ENCODE data around the gene ACKR3. TPM values are rescaled to one million over a fixed set of nuclear protein-coding genes. Genes with fewer than 3 reads are reported as not detected.

ACKR3 gene
- total RNA-seq, 4 donors from 2014 or later = 24.9 to 52.9 (median 51.0) TPM

DNA sequence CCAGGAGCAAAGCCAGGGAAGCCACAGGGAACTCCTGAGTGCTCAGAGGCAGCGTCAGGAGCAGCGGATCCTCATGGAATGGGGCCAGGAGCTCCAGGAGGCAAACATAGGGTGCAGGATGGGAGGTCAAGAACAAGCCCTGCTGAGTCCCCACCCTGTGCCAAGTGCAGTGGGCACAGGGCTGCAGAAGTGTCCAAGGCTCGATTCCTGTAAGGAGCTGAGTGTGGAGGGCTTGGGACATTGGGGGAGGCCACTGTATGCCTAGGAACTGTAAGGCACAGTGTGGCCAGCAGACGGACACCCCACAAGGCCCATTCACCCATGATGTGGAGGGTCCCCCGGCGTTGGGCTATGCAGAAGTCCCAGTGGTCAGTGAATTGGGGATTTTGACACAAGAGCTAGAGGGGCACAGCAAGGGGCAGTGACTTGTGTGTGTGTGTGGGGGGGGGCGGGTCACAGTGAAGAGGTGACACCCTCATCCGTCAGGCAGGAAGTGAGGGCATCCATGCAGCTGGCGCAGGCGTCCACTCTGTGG, 55.6 kb downstream of the ACKR3 start:
- H3K4me3 ChIP-seq = no peak overlapping the region
- no peak for DNase-seq (ENCODE audit: extremely low spot score)
- no peaks in the 10 kb centered on the region for H3K27me3 ChIP-seq
- H3K9me3 ChIP-seq = no peaks in the 10 kb centered on the region
- peaks cover 3 to 5% (median 5%) of the 10 kb centered on the region in 4 donors for H3K4me1 ChIP-seq
- intact Hi-C loops (cut with DNase I) = no loop called here
- TF ChIP-seq POLR2AphosphoS5 (IDR thresholded peaks at IDR 0.05) = no peak
- TF ChIP-seq EP300 (IDR thresholded peaks at IDR 0.05) = no peak
- TF ChIP-seq, protein P1, sequence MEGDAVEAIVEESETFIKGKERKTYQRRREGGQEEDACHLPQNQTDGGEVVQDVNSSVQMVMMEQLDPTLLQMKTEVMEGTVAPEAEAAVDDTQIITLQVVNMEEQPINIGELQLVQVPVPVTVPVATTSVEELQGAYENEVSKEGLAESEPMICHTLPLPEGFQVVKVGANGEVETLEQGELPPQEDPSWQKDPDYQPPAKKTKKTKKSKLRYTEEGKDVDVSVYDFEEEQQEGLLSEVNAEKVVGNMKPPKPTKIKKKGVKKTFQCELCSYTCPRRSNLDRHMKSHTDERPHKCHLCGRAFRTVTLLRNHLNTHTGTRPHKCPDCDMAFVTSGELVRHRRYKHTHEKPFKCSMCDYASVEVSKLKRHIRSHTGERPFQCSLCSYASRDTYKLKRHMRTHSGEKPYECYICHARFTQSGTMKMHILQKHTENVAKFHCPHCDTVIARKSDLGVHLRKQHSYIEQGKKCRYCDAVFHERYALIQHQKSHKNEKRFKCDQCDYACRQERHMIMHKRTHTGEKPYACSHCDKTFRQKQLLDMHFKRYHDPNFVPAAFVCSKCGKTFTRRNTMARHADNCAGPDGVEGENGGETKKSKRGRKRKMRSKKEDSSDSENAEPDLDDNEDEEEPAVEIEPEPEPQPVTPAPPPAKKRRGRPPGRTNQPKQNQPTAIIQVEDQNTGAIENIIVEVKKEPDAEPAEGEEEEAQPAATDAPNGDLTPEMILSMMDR (IDR thresholded peaks at IDR 0.05) = no peak
- no peak for TF ChIP-seq POLR2A (IDR thresholded peaks at IDR 0.05; ENCODE audit: low read depth)
- WGBS = 93% methylated on average over 10 of the region's 10 CpGs
- no peak overlapping the region for H3K27ac ChIP-seq (replicated peaks in 1 of 4)
- no peaks in the 10 kb centered on the region for H3K36me3 ChIP-seq

GRCh38 chr2:236626391-236627150, 56.9 kb downstream of the ACKR3 start:
- WGBS = 85% methylated on average over 14 of the region's 20 CpGs
- Histone ChIP-seq H3K9me3 (no peaks in the 10 kb centered on the region), H3K4me1 (peaks cover 7 to 17% (median 14%) of the 10 kb centered on the region in 4 donors), H3K27ac (replicated peaks in 1 of 4) (no peak overlapping the region), H3K27me3 (no peaks in the 10 kb centered on the region), H3K36me3 (no peaks in the 10 kb centered on the region), H3K4me3 (no peak overlapping the region)
- no peak for DNase-seq (ENCODE audit: extremely low spot score)
- TF ChIP-seq EP300 (IDR thresholded peaks at IDR 0.05) = no peak
- TF ChIP-seq, protein P1 (IDR thresholded peaks at IDR 0.05) = no peak
- intact Hi-C loops (cut with DNase I) = no loop called here

DNA sequence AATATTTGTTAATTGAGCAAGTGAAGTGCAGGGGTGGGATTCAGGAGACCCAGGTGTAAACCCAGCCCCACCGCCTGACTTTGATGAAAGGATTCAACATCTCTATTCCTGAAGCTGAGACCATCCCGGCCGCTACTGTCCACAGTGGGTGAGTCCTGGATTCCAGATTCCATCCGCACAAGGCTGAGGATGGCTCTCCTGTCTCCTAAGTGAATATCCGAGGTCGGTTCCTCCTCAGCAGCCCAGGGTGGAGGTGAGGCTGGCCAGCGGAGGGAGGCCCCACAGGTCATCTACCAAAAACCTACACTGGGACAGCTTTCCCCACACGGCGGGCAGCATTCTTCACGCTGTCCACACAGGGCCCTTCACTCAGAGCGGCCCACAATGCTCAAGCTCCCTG, 57.6 kb downstream of the ACKR3 start:
- no peak for DNase-seq (ENCODE audit: extremely low spot score)
- no peak overlapping the region for H3K27ac ChIP-seq (replicated peaks in 1 of 4)
- no peak for TF ChIP-seq EP300 (IDR thresholded peaks at IDR 0.05)
- TF ChIP-seq POLR2A (IDR thresholded peaks at IDR 0.05; ENCODE audit: low read depth) = no peak
- TF ChIP-seq, protein P1 (IDR thresholded peaks at IDR 0.05) = no peak
- no peak for TF ChIP-seq POLR2AphosphoS5 (IDR thresholded peaks at IDR 0.05)

GRCh38 chr2:236627841-236628240, 58.2 kb downstream of the ACKR3 start:
- TF ChIP-seq EP300 (IDR thresholded peaks at IDR 0.05) (no peak), POLR2A (IDR thresholded peaks at IDR 0.05; ENCODE audit: low read depth) (no peak), POLR2AphosphoS5 (IDR thresholded peaks at IDR 0.05) (no peak)
- TF ChIP-seq, protein P1 (IDR thresholded peaks at IDR 0.05) = no peak
- Histone ChIP-seq H3K27me3 (no peaks in the 10 kb centered on the region), H3K36me3 (no peaks in the 10 kb centered on the region), H3K4me1 (peaks cover 7 to 23% (median 18%) of the 10 kb centered on the region in 4 donors), H3K27ac (replicated peaks in 1 of 4) (no peak overlapping the region), H3K9me3 (no peaks in the 10 kb centered on the region), H3K4me3 (no peak overlapping the region)
- WGBS = 95% methylated on average over 4 of the region's 6 CpGs
- no peak for DNase-seq (ENCODE audit: extremely low spot score)
- intact Hi-C loops (cut with DNase I) = no loop called here

More for the DNA sequence above, 57.6 kb downstream of the ACKR3 start:
- H3K36me3 ChIP-seq = no peaks in the 10 kb centered on the region
- 94% methylated on average over 11 of the region's 11 CpGs for WGBS
- H3K4me3 ChIP-seq = no peak overlapping the region
- peaks cover 7 to 23% (median 18%) of the 10 kb centered on the region in 4 donors for H3K4me1 ChIP-seq
- no peaks in the 10 kb centered on the region for H3K9me3 ChIP-seq
- no peaks in the 10 kb centered on the region for H3K27me3 ChIP-seq
- intact Hi-C loops (cut with DNase I) = no loop called here
